NCI-H2107 (cell line): Measurements from ENCODE around the gene RPS6KB2.

Source experiments
- DNase-seq: peaks from one replicate; lab custom pipeline; 2025; lab: John Stamatoyannopoulos, UW

RPS6KB2 gene

DNA sequence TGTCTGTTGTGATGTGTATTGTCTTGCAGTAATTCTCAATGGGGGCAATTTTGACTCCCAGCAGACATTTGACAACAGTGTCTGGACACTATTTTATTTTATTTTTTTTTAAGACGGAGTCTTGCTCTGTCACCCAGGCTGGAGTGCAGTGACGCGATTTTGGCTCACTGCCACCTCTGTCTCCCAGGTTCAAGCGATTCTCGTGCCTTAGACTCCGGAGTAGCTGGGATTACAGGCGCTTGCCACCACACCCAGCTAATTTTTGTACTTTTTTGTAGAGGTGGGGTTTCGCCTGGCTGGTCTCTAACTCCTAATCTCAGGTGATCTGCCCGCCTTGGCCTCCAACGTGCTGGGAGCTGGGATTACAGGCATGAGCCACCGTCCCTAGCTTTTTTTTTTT is 1.4 kb downstream of the RPS6KB2 start:
- DNase-seq = no peak

DNA sequence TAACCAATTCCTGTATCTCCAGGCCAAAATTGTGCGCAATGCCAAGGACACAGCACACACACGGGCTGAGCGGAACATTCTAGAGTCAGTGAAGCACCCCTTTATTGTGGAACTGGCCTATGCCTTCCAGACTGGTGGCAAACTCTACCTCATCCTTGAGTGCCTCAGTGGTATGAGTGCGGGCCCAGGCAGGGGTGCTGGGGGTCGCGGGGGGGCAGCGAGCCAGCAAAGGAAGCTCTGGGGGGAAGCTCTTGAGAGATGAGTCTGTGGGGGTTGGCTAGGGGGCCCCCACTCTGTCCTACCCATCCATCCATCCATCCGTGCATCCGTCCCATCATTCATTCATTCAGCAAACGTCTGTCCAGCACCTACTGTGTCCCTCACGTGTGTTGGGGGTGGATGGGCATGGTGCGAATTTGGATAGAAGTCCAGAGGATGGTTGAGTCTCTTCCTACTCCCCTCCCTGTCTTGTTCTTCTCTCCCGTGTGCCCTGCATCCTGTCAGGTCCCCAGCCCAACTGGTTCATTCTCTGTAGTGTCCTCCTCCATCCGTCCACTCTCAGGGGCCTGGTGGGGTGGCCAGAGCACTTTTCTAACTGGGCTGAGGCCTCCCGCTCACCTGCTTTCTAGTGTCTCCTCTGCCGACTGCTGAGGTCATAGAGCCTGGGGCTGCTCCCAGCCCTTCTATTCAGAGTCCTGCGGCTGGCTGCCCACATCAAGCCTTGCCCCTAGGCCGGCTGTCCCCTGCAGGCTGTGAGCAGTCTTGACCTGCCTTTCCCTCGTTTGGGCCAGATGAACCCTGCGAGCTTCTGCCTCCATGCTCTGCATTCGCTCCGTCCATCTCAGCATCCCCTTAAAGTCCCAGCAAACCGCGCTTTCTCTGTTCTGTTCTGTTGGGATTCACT is 3.3 kb downstream of the RPS6KB2 start:
- no peak for DNase-seq

DNA sequence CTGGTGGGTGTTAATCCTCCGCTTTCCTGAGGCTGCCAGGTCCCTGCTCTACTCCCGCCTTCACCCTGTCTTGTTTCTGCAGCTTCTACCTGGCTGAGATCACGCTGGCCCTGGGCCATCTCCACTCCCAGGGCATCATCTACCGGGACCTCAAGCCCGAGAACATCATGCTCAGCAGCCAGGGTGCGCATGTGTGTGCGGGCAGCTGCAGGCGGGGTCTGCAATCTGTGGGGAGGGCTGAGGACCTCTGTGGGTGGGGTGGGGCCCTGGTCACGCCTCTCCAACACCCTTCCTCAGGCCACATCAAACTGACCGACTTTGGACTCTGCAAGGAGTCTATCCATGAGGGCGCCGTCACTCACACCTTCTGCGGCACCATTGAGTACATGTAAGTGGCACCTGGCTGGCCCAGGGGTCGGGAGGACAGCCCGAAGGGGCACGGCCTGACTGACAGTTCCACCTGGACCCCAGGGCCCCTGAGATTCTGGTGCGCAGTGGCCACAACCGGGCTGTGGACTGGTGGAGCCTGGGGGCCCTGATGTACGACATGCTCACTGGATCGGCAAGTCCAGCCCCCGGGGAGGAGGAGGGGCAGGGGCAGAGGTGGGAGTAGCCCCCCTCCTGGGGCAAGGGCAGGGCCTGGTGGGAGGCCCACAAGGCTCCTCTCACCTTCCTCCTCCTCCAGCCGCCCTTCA is 4.5 kb downstream of the RPS6KB2 start:
- DNase-seq = no peak

DNA sequence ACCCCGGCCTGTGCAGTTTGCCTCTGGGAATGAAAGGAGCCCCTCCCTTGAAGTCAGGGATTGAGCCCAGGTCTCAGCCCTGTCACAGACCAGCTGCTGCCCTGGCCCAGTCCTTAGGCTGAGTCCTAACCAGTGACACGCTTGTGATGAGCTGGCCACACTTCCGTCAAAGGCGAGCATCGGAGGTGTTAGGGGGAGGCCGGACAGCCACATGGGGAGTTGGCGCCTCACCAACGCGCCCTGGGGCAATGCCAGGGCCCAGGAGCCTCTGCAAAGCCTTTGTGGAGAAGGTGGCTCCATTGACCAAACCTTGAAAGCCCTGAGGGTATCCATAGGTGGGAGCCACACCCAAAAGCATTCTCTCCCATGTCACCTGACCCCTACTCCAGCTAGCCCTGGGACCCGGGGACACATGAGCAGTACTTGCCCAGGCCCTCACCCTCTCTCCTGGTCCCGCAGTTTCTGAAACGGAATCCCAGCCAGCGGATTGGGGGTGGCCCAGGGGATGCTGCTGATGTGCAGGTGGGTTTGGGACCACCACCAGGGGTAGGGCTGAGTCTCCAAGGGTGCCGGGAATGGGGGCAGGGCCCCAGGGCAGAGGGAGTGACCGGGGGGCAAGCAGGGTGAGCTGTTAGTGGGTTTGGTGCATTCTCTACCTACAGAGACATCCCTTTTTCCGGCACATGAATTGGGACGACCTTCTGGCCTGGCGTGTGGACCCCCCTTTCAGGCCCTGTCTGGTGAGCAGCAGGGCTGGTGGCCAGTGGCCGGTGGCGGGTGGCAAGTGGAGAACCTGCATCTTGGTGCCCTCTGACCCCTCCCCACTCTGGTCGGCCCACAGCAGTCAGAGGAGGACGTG is 5.5 kb downstream of the RPS6KB2 start:
- DNase-seq = no peak

DNA sequence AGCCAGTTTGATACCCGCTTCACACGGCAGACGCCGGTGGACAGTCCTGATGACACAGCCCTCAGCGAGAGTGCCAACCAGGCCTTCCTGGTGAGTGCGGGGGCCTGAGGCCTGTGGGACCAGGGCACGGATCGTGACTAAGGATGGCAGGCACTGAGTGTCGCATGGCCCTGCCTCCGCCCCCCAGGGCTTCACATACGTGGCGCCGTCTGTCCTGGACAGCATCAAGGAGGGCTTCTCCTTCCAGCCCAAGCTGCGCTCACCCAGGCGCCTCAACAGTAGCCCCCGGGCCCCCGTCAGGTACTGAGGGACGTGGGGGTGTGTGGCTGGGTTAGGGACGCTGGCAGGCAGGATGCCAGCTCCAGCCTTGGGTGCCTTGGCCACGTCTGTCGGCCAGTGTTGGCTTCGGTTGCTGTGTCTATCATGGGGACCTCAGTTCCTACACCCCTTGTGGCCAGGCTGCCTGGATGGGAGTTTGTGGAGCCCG is 6.1 kb downstream of the RPS6KB2 start:
- no peak for DNase-seq

DNA sequence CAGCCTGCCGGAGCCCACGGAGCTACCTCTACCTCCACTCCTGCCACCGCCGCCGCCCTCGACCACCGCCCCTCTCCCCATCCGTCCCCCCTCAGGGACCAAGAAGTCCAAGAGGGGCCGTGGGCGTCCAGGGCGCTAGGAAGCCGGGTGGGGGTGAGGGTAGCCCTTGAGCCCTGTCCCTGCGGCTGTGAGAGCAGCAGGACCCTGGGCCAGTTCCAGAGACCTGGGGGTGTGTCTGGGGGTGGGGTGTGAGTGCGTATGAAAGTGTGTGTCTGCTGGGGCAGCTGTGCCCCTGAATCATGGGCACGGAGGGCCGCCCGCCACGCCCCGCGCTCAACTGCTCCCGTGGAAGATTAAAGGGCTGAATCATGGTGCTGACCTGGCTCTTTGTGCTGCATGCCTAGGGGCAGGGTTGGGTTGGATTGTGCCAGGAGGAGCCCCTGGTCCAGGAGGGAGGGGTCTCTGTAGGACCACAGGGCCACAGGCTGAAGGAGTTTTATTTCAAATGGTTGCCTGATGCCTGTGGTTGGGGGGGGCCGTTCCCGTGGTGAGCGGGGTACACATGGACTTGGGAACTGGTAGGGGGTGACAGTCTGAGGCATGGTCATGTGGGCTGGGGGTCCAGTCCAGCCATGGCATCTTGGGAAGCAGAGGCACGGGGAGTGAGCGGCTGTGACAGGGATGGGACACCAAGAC is 6.9 kb downstream of the RPS6KB2 start:
- DNase-seq = no peak

DNA sequence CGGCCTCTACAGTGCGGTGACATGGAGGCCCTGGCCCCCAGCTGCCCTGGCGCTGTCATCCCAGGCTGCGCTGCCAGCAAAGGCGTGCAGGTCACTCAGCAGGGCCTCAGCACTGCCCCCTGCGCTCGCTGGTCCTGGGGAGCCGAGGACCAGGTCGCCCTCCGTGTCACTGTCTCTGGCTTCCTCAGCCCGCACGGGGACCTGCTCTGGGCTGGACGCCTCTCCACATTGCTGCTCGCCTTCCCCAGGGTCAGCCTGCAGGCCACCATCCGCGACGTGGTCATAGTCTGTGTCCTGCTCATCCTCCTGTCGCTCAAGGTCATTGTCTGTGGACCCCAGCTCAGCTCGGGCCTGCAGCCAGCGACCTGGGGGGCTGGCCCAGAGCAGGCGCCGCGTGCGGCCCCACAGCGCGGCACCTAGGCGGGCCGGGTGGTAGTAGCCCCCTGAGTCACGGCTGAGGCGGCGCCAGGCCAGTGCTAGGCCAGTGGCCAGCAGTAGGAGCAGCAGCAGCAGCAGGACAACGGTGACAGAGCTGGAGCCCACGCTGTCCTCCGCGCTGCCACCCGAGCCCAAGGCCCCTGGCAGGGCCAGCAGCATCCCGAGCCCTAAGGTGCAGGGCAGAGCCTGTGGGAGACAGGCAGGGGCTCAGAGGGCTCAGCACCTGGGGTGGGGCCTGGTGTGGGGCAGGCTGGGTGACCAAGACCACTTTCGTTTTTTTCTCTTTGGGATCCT is 7.6 kb downstream of the RPS6KB2 start:
- no peak for DNase-seq

DNA sequence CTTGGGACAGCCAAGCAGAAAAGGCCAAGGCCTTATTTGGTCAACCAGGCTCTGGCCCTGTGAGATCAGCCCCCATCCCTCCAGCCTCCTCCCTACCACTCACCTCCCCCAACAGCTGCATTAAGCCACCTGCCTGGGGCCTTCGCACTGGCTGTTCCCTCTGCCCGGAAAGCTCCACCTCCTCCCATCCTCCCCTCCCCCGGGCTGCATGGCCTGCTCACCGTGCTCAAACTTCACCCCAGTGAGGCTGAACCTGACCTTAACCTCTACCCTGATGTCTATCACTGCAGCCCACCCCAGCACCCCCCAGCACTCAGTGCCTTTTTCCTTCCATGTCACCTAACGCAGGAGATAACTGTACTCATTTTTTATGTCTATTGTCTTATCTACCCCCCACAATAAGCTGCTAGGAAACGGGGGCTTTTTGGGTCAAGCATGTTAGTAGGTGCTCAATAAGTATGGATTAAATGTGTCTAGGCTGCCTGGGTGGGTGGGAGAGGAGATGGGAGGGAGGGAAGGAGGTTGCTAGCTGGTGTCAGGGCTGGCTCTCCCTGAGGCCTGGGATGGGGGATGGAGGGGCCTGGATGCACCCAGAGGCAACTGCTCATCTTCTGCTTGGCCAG is 8.3 kb downstream of the RPS6KB2 start:
- no peak for DNase-seq

DNA sequence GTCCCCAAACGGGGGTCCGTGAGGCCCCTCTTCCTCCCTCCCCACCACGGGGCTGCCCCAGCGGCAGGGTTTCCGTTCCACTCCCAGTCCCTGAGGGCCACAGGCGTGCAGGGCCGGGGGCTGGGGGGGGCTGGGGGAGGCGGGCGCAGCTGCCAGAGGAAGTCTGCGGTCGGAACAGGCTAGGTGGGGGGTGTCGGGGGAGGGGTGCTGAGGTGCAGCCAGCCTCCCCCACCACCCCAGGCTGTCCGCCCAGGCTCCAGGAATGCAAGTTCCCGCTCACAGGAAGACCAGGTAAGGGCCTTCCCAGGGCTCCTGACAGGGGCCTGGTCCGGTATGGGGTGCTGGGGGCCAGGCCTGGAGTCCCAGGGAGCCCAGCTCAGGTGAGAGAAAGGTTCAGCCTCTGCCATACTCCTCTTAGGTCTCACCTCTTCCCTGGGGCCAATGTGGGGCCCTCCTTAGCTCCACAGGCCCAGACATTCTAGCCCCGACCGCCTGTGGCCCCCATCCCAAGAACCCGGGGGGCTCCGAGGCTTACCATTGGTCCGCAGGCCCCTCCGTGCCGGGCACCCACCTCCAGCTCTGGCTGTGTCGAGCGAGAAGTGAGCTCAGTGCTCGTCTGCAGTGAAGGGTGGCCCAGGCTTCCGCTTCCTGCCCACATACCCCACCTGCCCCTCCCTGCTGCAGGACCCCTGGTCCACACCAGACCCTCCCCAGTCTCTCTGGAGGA is 9.0 kb downstream of the RPS6KB2 start, which contains the start of gene PTPRCAP:
Gene PTPRCAP (minus strand): TSS at position 601 of the 727 bp plus-strand sequence. CDS start 63 bp downstream, at position 538.
- no peak for DNase-seq

DNA sequence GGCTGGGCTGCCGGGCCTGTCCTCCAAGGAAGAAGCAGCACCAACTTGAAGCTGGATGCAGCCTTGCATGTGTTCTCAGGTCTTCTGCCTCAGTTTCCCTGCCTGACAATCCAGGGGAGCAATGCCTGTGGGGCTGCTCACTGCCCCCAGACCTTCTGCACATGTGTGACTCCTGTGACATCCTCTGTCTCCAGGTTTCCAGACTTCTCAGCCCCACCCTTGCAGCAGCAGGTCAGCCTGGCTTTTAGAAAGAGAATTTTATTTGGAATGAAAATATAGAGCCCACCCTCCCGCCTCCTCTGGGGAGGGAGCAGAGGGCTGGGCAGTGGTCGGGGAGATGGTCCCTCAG is 9.5 kb downstream of the RPS6KB2 start:
- no peak for DNase-seq

DNA sequence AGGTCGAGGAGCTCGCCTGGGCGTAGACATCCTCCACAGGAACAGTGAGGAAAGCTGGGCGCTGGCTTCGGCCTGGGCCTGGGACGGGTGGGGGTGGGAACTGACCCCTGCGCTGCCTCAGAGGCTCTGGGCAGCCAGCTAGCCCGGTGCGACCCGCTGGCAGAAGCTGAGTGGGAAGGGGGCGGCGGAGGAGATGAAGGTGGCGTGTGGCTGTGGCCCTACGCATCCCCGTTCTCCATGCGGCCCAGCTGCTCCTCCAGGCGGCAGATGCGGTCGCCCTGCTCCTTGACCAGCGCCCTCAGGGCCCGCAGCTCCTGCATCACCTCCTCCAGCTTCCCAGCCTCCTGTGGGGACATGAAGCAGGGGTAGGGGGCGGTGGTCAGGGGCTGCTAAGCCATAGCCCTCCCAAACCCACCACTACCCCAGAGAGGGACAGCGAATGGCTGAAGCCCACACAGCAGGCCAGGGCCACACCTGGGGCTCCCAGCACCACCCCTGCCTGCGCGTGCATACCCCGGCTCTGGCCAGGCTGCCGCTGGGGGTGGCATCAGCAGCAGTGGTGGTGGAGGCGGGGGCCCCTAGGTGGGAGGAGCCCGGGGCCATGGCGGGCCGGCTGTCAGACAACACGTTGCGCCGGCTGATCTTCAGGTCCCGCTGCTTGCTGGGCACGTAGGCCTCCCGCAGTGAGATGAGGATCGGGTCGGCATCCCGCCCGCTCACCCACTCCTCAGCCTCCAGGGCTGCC is 10.0 kb downstream of the RPS6KB2 start:
- DNase-seq = no peak

DNA sequence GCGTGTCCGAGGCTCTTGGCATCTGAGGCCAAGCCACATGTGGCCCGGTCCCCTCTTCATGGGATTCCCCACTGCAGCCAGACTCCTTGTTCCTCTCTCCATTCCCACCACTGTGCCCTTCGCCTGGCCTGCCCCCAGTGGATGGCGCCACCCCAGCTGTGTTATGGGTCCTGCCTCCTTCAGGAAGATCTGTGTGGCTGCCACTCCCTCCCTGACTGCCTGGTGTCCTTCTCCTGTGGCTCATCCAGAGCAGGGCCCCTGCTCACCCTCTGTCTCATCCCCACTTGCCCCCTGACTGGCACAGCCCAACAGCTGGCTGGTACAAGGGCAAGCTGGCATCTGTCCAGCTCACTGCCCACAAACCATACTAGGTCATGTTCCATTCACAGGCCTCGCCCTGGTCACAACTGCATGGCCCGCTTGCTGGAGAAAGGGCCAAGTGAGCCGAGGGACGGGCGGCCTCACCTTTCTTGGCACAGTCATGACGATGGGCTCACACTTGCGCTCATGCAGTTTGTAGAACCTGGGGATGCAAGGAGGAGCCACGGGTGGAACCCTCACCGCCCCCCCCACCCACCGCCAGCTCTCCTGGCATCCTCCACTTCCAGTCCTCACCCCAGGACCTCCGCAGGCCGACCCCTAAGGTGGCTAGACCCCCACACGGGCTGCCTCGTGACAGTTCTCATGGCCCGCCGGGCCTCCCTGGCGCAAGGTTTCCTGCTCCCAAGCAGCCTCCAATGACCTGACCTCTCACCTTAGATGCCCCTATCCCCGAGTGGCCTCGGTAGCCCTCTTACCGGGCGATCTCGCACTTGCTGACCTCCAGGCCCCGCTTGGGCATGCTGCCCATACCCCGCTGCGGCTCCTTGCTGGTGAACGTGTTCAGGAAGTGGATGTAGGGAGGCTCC is 11.3 kb downstream of the RPS6KB2 start:
- DNase-seq = no peak

DNA sequence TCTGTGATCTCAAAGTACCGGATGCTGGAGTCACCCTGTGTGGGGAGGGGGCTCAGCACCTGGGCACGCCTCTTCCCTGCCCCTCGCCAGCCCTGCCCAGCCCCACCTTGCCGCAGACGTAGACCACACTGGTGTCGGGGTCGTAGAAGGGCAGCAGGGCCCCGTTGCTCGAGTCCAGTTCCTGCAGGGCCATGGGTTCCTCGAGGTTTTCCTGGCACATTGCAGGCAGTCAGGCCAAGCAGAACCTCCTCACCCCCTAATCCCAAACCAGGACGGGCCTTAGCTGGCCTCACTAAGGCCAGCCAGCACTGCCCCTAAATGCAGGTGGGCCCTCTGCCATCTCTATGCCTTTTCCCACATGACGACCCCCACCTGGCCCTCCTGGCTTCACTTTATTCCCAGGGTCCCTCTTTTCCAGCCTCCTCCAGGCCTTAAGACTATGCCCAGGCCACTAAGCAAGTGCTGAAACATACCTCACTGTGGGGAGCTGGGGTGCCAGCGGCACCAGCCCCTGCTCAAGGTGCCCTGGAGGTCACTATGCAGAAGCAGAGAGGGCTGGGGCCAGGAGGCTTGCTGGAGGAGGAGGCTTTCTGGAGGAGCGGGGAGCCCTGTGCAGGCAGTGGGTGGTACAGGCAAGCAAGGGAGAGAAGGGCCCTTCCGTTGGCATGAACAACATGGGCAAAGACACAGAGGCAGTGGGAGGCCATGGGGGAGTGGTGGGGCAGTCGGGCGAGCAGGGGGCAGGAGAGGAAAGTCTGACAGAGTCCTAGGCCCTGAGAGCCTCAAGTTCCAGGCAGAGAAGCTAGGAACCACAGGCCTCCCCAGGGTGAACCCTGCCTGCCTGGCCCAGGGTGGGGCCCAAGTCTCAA is 12.2 kb downstream of the RPS6KB2 start:
- no peak for DNase-seq

DNA sequence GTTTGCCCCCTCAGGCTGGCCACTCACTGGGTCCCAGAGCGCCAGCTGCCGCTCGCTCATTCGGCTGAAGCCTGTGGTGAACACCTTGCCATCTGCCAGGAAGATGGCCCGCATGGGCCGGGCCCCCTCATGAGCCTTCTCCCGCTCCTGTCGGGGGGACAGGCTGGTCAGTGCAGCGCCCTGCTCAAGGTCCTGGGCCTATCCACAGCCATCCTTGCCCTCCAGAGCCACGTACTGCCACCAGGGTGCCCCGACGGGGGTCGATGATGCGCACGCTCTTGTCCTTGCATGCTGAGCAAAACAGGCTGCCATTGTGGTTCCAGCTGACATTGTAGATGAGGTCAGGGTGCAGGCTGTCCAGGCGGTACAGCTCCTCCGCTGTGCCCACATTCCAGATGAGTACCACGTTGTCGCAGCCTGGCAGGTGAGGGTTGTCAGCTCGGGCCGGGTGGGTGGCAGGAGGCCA is 12.8 kb downstream of the RPS6KB2 start:
- no peak for DNase-seq

DNA sequence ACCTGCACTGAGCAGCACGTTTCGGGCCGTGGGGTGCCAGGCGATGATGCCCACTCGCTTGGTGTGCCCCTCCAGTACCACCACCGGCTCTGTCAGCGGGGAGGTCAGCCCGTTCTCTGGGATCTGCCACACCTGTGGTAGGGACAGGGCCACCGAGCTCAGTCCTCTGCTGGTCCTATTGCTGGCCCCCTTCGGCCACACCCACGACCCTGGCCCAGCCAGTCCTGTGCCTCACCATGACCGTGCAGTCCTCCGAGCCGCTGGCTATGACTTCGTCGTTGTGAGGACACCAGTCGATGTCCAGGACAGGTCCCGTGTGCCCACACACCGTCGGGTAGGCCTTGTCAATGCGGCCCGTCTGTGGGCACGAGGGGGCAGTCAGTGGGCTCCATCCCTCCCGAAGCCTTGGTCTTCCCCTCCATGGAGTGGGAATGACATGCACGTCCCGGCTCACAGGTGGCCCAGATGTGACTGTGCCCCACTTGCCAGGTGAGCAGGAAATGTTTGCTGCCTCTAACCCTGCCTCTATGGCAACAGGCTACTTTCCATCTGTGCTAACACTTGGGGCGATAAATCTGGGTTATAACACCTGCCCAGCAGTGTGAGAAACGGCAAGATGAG is 13.5 kb downstream of the RPS6KB2 start:
- no peak for DNase-seq
